Skeletal muscle tissue (tissue), 4 donors: ENCODE measurements around the gene DAND5. TPM values are rescaled to one million over a fixed set of nuclear protein-coding genes. Genes with fewer than 3 reads are reported as not detected.

ENCODE experiments used
- H3K27ac ChIP-seq: one replicate; pipeline ENCODE4 v1.7.0; 2013; ENCODE audit warnings: mild to moderate bottlenecking, low read depth, low read length, inconsistent platforms
- H3K27me3 ChIP-seq, 3 donors: one replicate each; pipeline ENCODE4 v1.7.0; 2013; ENCODE audit warnings: low read length in 3 of 3; ENCODE audit not compliant: control insufficient read depth in 3 of 3, insufficient read depth in 3 of 3
- H3K36me3 ChIP-seq, 3 donors: one replicate each; pipeline ENCODE4 v1.7.0; 2013; ENCODE audit warnings: low read length in 3 of 3; ENCODE audit not compliant: control insufficient read depth in 3 of 3, insufficient read depth in 3 of 3
- H3K4me1 ChIP-seq, 3 donors: one replicate each; pipeline ENCODE4 v1.7.0; 2013; ENCODE audit warnings: low read length in 3 of 3, mild to moderate bottlenecking in 3 of 3; ENCODE audit not compliant: control insufficient read depth in 3 of 3, insufficient read depth in 3 of 3
- H3K4me3 ChIP-seq, 3 donors: one replicate each; pipeline ENCODE4 v1.7.0; 2013; ENCODE audit warnings: low read length in 3 of 3
- H3K9ac ChIP-seq, 3 donors: one replicate each; pipeline ENCODE4 v1.7.0; 2013; ENCODE audit warnings: low read length in 3 of 3, mild to moderate bottlenecking in 3 of 3, moderate library complexity in 2 of 3, low read depth in 1 of 3
- H3K9me3 ChIP-seq, 3 donors: one replicate each; pipeline ENCODE4 v1.7.0; 2013; ENCODE audit warnings: low read length in 3 of 3; ENCODE audit not compliant: control insufficient read depth in 3 of 3
- total RNA-seq: library from RNA; depleted of rRNA; stranded (reverse); fragments of >200 nt; gene quantifications from one replicate; pipeline ENCODE4 v1.2.3, GENCODE V29; 2014
- donor health status: Osteomylitis.

Gene DAND5
- total RNA-seq, 1 donor from 2014 or later: not detected

DNA sequence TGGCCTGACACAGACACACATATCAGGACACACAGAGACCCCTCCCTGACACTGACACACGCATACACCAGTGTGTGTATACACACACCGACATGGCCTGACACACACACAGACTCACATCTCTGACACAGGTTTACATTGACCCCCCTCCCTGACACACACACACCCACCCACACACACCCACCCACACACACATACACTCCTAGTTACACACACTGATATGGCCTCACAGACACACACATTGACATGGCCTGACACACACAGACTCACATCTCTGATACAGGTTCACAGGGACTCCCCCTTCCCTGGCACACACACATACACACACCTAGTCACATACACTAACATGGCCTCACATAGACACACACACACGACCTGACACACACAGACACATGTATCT, 21.5 kb downstream of the DAND5 start:
- Histone ChIP-seq H3K27me3 (no peaks in the 10 kb centered on the region), H3K9me3 (no peaks in the 10 kb centered on the region), H3K4me3 (no peak overlapping the region), H3K9ac (no peak overlapping the region), H3K4me1 (peaks cover 0 to 6% (median 5%) of the 10 kb centered on the region in 3 donors), H3K36me3 (no peaks in the 10 kb centered on the region), H3K27ac (no peak overlapping the region)

DNA sequence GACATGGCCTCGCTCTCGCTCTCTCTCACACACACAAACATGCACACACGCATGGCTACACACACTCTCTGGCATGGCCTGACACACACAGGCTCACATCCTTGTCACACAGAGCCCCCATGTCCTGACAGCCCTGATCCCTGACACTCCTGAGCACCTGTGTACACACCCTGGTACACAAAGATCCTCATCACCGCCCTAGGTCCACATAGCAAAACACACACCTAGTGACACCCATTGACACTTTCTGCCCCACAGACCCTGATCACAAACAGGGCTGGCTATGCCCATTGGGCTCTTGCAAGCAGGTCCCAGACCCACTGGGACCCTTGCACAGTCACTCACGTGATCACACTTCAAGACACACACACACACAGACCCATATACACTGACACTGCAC, 21.9 kb downstream of the DAND5 start:
- Histone ChIP-seq H3K4me1 (peaks cover 0 to 10% (median 5%) of the 10 kb centered on the region in 3 donors), H3K4me3 (no peak overlapping the region), H3K36me3 (no peaks in the 10 kb centered on the region), H3K27ac (no peak overlapping the region), H3K27me3 (no peaks in the 10 kb centered on the region), H3K9ac (no peak overlapping the region), H3K9me3 (no peaks in the 10 kb centered on the region)

DNA sequence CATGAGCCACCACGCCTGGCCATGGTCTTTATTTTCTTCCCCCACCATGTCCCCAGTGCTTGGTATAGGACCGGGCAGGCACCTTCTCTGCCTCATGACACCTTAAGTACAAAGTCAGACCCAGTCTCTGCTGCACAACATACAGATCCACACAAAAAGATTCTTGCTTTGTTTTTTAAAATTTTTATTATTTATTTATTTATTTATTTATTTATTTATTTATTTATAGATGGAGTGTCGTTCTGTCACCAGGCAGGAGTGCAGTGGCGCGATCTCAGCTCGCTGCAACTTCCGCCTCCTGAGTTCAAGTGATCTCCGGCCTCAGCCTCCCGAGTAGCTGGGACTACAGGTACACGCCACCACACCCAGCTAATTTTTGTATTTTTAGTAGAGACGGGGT, 23.4 kb downstream of the DAND5 start:
- Histone ChIP-seq H3K27ac (no peak overlapping the region), H3K9me3 (no peaks in the 10 kb centered on the region), H3K4me1 (peaks cover 10 to 23% (median 16%) of the 10 kb centered on the region in 3 donors), H3K36me3 (peaks cover 0 to 4% (median 0%) of the 10 kb centered on the region in 3 donors), H3K27me3 (peaks cover 0 to 3% (median 0%) of the 10 kb centered on the region in 3 donors), H3K4me3 (no peak overlapping the region), H3K9ac (no peak overlapping the region)

DNA sequence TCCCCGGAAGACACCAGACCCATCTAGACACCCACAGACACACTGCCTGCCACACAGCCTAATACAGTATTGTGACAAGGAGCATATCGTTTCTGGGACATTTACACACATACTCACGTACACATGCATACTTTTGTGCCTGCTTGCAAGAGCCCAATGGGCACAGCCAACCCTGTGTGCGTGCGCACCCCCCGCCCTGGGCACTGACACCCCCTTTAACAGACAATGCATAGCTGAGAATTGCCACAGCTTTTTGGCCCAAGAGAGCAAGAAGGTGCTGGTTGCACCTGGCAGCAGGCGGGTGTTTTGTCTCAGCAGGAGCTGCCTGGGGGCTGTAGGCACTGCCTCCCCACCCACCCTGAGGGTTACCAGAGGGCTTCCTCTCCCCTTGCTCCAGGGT, 24.2 kb downstream of the DAND5 start:
- peak overlapping the region in 1 of 3 donors; percentile 16 for H3K9ac ChIP-seq
- no peaks in the 10 kb centered on the region for H3K9me3 ChIP-seq
- no peak overlapping the region for H3K4me3 ChIP-seq
- peaks cover 17 to 32% (median 24%) of the 10 kb centered on the region in 3 donors for H3K4me1 ChIP-seq
- H3K36me3 ChIP-seq: peaks cover 2 to 5% (median 4%) of the 10 kb centered on the region in 3 donors
- peaks cover 0 to 3% (median 0%) of the 10 kb centered on the region in 3 donors for H3K27me3 ChIP-seq
- H3K27ac ChIP-seq: peak overlapping the region; percentile 7

DNA sequence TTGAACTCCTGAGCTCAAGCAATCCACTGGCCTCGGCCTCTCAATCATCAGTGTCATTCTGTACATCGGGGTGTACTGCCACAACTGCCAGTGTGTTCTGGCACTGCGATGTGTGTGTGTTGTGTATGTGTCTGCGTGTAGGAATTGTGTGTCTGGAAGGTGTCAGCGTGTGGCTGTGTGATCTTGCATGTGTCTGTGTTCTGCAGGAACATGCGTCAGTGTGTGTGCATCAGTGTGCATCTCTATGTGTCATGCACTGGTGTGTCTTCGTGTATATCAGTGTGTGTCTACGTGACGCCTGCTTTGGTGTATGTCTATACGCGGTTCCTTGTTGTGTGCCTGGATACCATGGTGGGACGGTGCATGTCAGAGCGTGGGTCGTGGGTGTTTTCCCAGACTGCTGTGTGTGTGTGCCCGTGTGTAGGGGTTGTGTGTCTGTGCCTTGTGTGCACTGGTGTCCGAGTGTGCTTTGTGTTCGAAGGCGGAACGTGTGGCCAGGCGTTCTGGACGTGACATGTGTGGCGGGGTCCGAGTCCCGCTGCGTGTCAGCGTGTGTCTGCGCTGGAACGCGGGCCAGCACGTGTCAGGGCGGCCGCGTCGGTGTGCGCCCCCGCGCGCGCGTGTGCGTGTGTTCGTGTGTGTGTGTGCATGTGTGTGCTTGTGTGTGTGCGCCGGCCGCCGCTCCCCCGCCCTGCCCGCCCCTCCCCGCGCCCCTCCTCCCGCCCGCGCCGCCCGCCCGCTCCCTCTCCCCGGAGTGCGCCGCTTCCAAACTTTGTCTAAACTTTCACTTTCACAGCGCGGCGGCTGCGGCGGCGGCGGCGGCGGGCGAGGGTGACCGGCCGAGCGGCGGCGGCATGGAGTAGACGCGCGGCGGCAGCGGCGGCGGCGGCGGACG, 25.6 kb downstream of the DAND5 start, which contains the start of gene NFIX:
Gene NFIX (plus strand): TSS at position 775 of the 895 bp plus-strand sequence. CDS start 363 bp downstream, outside the sequence.
- peaks cover 30 to 46% (median 35%) of the 10 kb centered on the region in 3 donors for H3K4me1 ChIP-seq
- H3K36me3 ChIP-seq: peaks cover 9 to 12% (median 10%) of the 10 kb centered on the region in 3 donors
- no peaks in the 10 kb centered on the region for H3K9me3 ChIP-seq
- peak within 1 kb of the TSS; percentile 90 to 99 (median 91) for H3K9ac ChIP-seq
- peak within 1 kb of the TSS; percentile 82 to 96 (median 94) for H3K4me3 ChIP-seq
- peaks cover 0 to 3% (median 0%) of the 10 kb centered on the region in 3 donors for H3K27me3 ChIP-seq
- peak within 1 kb of the TSS; percentile 99 for H3K27ac ChIP-seq

DNA sequence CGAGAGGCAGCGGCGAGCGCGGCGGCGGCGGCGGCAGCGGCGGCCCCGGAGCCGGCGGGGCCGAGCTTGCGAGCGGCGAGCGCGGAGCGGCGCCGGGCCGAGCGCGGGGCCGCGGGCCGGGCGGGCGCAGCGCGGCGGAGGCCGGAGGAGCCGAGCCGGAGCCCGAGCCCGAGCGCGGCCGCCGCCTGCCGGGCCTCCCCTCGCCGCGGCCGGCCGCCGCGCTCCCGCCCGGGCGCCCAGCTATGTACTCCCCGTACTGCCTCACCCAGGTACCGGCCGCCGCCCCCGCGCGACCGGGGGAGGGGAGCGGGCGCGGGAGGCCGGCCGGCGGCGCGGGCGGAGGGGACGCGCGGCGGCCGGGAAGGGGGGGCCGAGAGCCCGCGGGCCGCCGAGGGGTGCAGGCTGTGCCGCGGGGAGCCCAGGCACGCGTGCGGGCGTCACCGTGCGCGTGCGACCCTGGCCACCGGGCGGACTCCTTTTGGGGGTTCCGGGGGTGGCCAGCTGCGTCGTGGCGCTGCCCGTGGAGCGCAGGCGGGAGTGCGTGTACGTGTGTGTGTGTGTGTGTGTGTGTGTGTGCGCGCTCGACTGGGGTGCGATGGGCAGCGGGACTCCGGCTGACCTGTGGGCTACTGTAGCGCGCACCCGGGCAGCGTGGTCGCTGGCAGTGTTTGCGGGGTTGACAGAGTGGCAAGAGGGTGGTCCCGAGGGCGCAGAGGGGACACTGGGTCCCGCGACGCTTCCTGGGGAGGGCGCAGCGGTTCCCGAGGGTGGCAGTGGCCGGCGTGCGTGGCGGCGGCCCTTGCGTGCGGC, 26.4 kb downstream of the DAND5 start:
- peak overlapping the region; percentile 90 to 99 (median 91) for H3K9ac ChIP-seq
- peaks cover 0 to 3% (median 0%) of the 10 kb centered on the region in 3 donors for H3K27me3 ChIP-seq
- no peaks in the 10 kb centered on the region for H3K9me3 ChIP-seq
- peak overlapping the region; percentile 99 for H3K27ac ChIP-seq
- peaks cover 38 to 54% (median 44%) of the 10 kb centered on the region in 3 donors for H3K4me1 ChIP-seq
- peak overlapping the region; percentile 82 to 96 (median 94) for H3K4me3 ChIP-seq
- H3K36me3 ChIP-seq: peaks cover 10 to 14% (median 12%) of the 10 kb centered on the region in 3 donors

DNA sequence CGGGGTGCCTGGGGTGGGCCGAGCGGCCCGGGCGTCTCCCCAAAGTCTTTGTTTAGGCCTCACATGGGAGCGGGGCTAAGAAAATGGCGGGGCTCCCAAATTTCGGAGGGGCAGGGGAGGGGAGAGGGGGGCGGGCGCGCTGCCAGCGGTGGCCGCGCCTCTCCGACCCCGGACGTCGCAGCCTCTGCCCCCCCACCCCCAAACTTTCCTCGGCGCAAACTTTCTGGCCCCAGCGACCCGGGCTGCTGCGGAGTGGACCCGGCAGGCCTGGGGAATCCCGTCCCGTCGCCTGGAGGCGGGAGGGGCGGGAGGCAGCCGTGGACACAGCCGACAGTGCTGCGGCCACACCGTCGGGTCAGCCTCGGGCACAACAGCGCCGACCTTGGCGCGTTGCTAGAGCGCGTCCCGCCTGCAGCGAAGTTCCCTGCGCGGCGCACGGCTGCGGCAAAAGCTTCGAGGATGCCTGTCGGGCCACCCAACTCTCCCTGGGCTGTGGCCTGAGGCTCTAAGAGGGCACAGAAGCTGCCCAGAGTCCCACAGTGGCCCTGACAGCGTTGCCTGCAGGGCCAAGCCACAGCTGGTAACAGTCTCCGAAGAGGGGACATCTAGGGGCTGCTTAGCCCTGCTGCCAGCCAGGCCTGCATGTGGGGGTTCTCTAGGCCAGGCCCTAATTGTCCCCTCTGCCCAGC, 27.2 kb downstream of the DAND5 start:
- Histone ChIP-seq H3K27ac (peak overlapping the region; percentile 99), H3K9ac (peak overlapping the region; percentile 90 to 99 (median 91)), H3K4me1 (peaks cover 46 to 62% (median 52%) of the 10 kb centered on the region in 3 donors), H3K36me3 (peaks cover 10 to 14% (median 12%) of the 10 kb centered on the region in 3 donors), H3K27me3 (peaks cover 0 to 3% (median 0%) of the 10 kb centered on the region in 3 donors), H3K4me3 (peak overlapping the region; percentile 82 to 96 (median 94)), H3K9me3 (no peaks in the 10 kb centered on the region)

DNA sequence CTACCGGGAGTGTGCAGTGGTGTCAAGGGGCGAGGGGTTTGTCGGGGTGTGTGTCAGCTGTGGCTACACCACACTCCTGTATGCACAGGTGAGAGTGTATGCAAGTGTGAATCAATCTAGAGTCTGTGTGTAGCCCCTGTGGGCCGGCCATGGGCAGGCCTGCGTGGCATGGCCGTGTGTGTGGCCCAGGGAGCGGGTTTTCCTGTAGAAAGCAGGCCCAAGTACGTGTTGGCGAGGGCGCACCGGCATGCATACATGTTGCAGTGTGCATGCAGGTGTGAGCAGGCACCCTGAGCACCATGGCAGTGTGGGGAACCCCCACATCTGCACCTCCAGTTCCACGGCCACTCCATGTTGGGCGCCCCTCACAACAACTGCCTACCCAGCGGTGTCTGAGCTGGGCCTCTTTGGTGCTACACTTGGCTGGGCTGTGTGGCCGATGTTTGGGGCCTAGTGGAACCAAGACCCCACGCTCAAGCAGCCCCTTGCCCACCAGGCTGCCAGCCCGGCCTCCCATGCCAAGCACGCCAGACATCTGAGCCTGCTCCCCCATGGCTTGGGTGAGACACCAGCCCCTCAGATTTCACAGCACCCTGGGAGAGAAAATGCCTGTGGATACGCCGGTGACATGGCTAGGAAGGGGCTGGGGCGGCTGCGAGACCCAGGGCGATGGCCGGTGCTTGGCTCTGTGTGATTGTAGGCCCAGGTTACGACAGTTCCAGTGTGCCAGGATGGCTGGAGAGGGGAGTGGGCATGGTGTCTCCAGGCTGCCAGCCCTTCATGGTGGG, 28.0 kb downstream of the DAND5 start:
- Histone ChIP-seq H3K27ac (peak overlapping the region; percentile 99), H3K36me3 (peaks cover 10 to 14% (median 12%) of the 10 kb centered on the region in 3 donors), H3K4me3 (peak overlapping the region; percentile 66 to 96 (median 94)), H3K9me3 (no peaks in the 10 kb centered on the region), H3K27me3 (peaks cover 0 to 3% (median 0%) of the 10 kb centered on the region in 3 donors), H3K4me1 (peaks cover 46 to 64% (median 55%) of the 10 kb centered on the region in 3 donors), H3K9ac (peak overlapping the region; percentile 90 to 99 (median 91))
